Esophagus squamous epithelium (tissue), 4 donors: Measurements from ENCODE around the gene C12orf76.

Source experiments
- CTCF ChIP-seq, 6 experiments: fragments of 450-650 bp in 4 of 6; fragments of 200-600 bp in 2 of 6; sonication (generic) in 2 of 6; IDR thresholded peaks; one replicate each; pipeline ENCODE4 v1.5.1; 2016 to 2019; ENCODE audit warnings: antibody characterized with exemption in 6 of 6, mild to moderate bottlenecking in 4 of 6, moderate library complexity in 4 of 6
- POLR2A ChIP-seq, 4 donors: fragments of 450-650 bp; IDR thresholded peaks; one replicate each; pipeline ENCODE4 v1.6.1; 2017; ENCODE audit warnings: antibody characterized with exemption in 4 of 4, mild to moderate bottlenecking in 4 of 4, moderate library complexity in 3 of 4

- TF ChIP-seq CTCF (IDR thresholded peaks at IDR 0.05) (no peak), POLR2A (IDR thresholded peaks at IDR 0.05) (no peak)
Observed at GRCh38 chr12:110039085-110039807, 9.1 kb downstream of the C12orf76 start.
